Glutamatergic neuron (in vitro differentiated cells): ENCODE results near the gene C1QTNF1. TPM values are rescaled to one million over a fixed set of nuclear protein-coding genes. Genes with fewer than 3 reads are reported as not detected.

ENCODE experiments used
- DNase-seq: peaks from one replicate; pipeline ENCODE4 v3.0.0; 2022
- H3K27ac Mint-ChIP-seq: one replicate; pipeline ENCODE4 v1.8.0; 2020; ENCODE audit warnings: mild to moderate bottlenecking, mixed read lengths, inconsistent platforms; ENCODE audit not compliant: unreplicated experiment
- H3K27me3 Mint-ChIP-seq: one replicate; pipeline ENCODE4 v1.8.0; 2020; ENCODE audit warnings: mild to moderate bottlenecking, moderate library complexity, mixed read lengths, inconsistent platforms; ENCODE audit not compliant: unreplicated experiment
- H3K36me3 Mint-ChIP-seq: one replicate; pipeline ENCODE4 v1.8.0; 2020; ENCODE audit warnings: mild to moderate bottlenecking, mixed read lengths, inconsistent platforms; ENCODE audit not compliant: unreplicated experiment
- H3K4me1 Mint-ChIP-seq: one replicate; pipeline ENCODE4 v1.8.0; 2020; ENCODE audit warnings: mild to moderate bottlenecking, low read depth, mixed read lengths, inconsistent platforms; ENCODE audit not compliant: unreplicated experiment
- H3K4me3 Mint-ChIP-seq: one replicate; pipeline ENCODE4 v1.8.0; 2020; ENCODE audit warnings: mild to moderate bottlenecking, mixed read lengths, inconsistent platforms; ENCODE audit not compliant: unreplicated experiment
- H3K9me3 Mint-ChIP-seq: one replicate; pipeline ENCODE4 v1.8.0; 2020; ENCODE audit warnings: mild to moderate bottlenecking, moderate library complexity, mixed read lengths, inconsistent platforms; ENCODE audit not compliant: unreplicated experiment
- total RNA-seq: library from RNA; stranded (reverse); fragmentation: NEBNext Ultra II Directional; extraction: Animal tissue kit (Norgen Biotek cat#: 25700); gene quantifications from one replicate; pipeline ENCODE4 v1.2.1, GENCODE V29; 2021; ENCODE audit not compliant: unreplicated experiment
- TF ChIP-seq, protein P1 (sequence below): fragments of 200-600 bp; sonication (generic); IDR thresholded peaks from one replicate; pipeline ENCODE4 v1.5.0; 2021; ENCODE audit not compliant: partially characterized antibody, unreplicated experiment

The C1QTNF1 gene
- total RNA-seq, 1 donor from 2014 or later: 0.15 TPM

DNA sequence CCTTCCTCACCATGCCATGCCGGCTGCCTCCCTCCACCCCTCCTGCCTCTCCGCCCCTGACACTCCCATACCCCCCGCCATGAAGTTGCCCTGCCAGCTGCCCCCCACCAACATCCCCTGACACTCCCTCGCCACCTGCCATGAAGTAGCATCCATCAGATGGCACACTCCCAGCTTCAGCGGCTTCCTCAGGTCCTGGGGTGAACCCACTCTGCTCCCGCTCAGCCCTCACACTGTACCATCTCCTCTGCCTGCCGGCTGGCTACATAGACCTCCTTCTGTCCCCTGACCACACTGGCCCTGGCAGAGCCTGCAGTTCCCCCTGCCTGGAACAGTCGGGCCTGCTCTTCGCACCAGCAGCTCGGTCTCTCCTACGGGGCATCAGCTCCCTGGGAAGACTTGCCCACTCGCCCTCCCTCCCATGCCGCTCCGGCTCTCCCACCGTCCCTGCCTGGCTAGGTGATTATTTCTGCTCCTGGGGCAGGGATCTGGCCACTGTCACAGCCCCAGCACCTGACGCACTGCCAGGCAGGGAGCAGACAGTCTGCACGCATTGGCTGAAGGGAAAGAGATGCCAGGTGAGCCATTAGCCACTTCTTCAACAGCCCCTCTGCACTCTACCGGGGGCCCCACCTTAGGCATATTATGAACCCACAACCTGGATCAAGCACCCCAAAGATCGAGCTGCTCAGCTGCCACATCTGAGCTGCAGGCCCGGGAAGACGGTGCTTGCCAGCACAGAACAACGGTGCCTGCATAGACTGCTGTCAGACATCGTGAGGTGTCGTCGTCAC lies 23.4 kb upstream of the C1QTNF1 start:
- H3K27ac Mint-ChIP-seq: no peak overlapping the region
- H3K27me3 Mint-ChIP-seq: peaks cover 16% of the 10 kb centered on the region
- no peaks in the 10 kb centered on the region for H3K9me3 Mint-ChIP-seq
- no peak overlapping the region for H3K4me3 Mint-ChIP-seq
- TF ChIP-seq, protein P1, sequence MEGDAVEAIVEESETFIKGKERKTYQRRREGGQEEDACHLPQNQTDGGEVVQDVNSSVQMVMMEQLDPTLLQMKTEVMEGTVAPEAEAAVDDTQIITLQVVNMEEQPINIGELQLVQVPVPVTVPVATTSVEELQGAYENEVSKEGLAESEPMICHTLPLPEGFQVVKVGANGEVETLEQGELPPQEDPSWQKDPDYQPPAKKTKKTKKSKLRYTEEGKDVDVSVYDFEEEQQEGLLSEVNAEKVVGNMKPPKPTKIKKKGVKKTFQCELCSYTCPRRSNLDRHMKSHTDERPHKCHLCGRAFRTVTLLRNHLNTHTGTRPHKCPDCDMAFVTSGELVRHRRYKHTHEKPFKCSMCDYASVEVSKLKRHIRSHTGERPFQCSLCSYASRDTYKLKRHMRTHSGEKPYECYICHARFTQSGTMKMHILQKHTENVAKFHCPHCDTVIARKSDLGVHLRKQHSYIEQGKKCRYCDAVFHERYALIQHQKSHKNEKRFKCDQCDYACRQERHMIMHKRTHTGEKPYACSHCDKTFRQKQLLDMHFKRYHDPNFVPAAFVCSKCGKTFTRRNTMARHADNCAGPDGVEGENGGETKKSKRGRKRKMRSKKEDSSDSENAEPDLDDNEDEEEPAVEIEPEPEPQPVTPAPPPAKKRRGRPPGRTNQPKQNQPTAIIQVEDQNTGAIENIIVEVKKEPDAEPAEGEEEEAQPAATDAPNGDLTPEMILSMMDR: no peak
- H3K4me1 Mint-ChIP-seq: no peaks in the 10 kb centered on the region
- H3K36me3 Mint-ChIP-seq: peaks cover 4% of the 10 kb centered on the region
- DNase-seq: no peak

DNA sequence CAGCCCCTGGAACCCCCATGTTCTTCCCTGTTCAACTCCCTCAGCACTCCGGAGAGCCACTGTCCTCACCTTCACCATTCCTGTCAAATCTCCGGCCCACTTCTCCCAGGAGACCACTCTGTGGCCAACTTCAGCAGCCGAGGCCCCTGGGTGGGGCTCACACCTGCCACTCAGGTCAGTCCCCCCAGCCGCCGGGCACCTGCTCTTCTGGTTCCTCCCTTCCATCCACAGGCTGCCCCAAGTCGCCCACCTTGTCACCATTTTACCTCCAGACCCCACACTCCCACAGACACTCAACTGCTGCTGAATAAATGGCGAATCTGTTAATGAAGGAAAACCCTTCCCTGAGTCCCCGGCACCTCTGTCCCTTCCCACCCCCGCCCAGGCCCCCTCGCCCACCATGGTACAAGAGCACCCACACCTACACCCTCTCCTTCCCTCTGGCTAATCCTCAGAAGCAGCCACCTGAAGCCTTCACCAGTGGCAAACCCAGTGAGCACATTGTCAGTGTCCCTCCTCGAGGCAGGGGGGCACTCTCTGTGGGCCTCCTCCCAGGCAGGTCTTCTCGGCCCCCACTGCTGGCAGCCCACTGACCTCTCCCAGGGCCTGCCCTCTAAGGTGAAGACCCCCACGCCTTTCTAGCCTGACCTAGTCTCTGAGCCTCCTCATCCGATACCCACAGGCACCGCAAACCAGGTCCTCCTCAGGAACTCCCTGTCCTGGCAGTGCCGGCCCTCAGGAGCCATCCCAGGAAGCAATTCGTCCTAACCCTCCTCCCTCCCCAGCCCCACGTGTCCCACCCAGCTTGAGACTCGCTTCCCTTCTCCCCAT lies 22.6 kb upstream of the C1QTNF1 start:
- Mint-ChIP-seq H3K27me3 (peaks cover 13% of the 10 kb centered on the region), H3K9me3 (no peaks in the 10 kb centered on the region), H3K4me1 (no peaks in the 10 kb centered on the region), H3K4me3 (no peak overlapping the region), H3K36me3 (peaks cover 4% of the 10 kb centered on the region), H3K27ac (no peak overlapping the region)
- TF ChIP-seq, protein P1: no peak
- DNase-seq: no peak

DNA sequence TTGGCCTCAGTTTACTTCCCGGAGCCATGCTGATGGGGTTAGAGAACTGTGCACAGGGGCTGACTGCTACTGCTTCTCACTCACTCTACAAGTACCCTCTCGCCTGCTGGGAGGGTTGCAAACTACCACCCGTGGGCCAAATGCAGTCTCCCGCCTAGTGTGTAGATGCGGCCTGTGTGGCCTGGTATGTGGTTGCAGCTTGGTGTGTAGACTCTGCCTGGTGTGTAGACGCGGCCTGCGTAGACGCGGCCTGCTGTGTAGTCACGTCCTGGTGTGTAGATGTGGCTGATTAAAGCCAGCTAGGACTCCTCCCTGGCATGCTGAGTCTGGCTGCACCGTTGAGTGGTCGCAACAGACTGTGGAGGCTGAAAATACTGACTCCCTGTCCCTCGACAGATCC lies 21.7 kb upstream of the C1QTNF1 start:
- H3K36me3 Mint-ChIP-seq: peaks cover 4% of the 10 kb centered on the region
- no peak overlapping the region for H3K27ac Mint-ChIP-seq
- no peak for DNase-seq
- TF ChIP-seq, protein P1: no peak
- peaks cover 3% of the 10 kb centered on the region for H3K4me1 Mint-ChIP-seq
- peaks cover 3% of the 10 kb centered on the region for H3K9me3 Mint-ChIP-seq
- H3K4me3 Mint-ChIP-seq: no peak overlapping the region
- peaks cover 16% of the 10 kb centered on the region for H3K27me3 Mint-ChIP-seq

DNA sequence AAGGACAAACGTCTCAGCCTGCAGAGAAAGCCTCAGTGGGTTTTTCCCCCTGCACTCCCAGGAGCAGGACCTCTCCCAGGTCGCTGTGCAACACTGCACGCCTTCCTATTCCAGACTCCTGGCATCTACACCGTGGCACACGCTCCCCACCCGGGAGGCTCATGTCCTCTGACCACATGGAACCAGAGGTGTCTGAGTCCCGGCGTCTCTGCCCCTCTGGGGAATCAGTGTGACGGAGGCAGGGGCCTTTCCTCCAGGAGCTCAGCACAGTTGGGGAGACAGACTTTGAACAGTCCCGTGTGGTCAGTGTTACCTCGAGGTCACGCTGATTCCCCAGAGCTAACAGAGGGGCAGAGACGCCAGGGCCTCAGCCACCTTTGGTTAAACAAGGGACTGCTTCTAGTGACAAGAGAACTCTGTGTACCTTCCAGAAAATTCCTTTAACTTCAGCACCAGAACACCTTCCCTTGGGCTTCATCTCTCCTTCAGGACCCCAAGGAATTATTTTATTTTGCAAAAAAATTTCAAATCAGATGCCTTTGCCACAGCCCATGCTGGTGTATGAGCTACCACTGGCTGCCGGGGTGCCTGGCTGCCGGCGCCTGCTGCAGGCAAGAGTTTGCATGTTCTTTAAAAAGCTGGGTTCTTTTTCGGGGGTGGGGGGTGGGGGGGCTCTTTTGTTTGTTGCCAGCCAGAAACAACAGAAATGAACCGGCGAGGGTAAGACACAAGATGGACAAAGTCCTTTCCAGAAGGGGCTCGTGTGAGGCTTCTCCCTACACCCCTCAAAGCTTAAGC lies 21.0 kb upstream of the C1QTNF1 start:
- Mint-ChIP-seq H3K27me3 (peaks cover 16% of the 10 kb centered on the region), H3K9me3 (peaks cover 4% of the 10 kb centered on the region), H3K4me3 (no peak overlapping the region), H3K36me3 (peaks cover 4% of the 10 kb centered on the region), H3K4me1 (peaks cover 3% of the 10 kb centered on the region), H3K27ac (no peak overlapping the region)
- TF ChIP-seq, protein P1: no peak
- DNase-seq: no peak
